ENCODE results near the gene TRIM62. TPM values are rescaled to one million over a fixed set of nuclear protein-coding genes. Genes with fewer than 3 reads are reported as not detected.

TRIM62 gene
- total and polyA plus RNA-seq, 2 experiments from 2014 or later = 2.5 to 4.2 TPM

- no peak overlapping the region for H3K4me2 ChIP-seq
- H3K27me3 ChIP-seq = no peaks in the 10 kb centered on the region
- no peaks in the 10 kb centered on the region for H3K79me2 ChIP-seq
- H3K4me1 ChIP-seq (ENCODE audit: insufficient read depth) = no peaks in the 10 kb centered on the region
- no peaks in the 10 kb centered on the region for H3K9me2 ChIP-seq (replicated peaks; ENCODE audit: insufficient read depth)
- no peak overlapping the region for H3K27ac ChIP-seq
- H2AFZ ChIP-seq = no peak overlapping the region
- WGBS (ENCODE audit: low lambda C conversion rate, missing lambda C conversion rate) = 92% methylated on average over 4 of the region's 4 CpGs
- H4K20me1 ChIP-seq (ENCODE audit: insufficient read depth, poor library complexity, severe bottlenecking) = no peaks in the 10 kb centered on the region
- H3K36me3 ChIP-seq (replicated peaks; ENCODE audit: insufficient read depth, low read depth) = no peaks in the 10 kb centered on the region
- no peak for TF ChIP-seq EZH2 (IDR thresholded peaks at IDR 0.05; ENCODE audit: borderline replicate concordance)
- TF ChIP-seq EZH2phosphoT487 (IDR thresholded peaks at IDR 0.05; ENCODE audit: low read depth, severe bottlenecking, unreplicated experiment) = no peak
- no peak for TF ChIP-seq CTCF (IDR thresholded peaks at IDR 0.05; ENCODE audit: poor library complexity)
- DNase-seq (ENCODE audit: low spot score) = no peak
- no peaks in the 10 kb centered on the region for H3K9me3 ChIP-seq (ENCODE audit: low read depth)
- H3K4me3 ChIP-seq = no peak overlapping the region
Observed at GRCh38 chr1:33097762-33098161, 84.1 kb downstream of the TRIM62 start.

GRCh38 chr1:33097137-33097611 lies 84.7 kb downstream of the TRIM62 start:
- H4K20me1 ChIP-seq (ENCODE audit: insufficient read depth, poor library complexity, severe bottlenecking) = no peaks in the 10 kb centered on the region
- no peak overlapping the region for H2AFZ ChIP-seq
- H3K27ac ChIP-seq = no peak overlapping the region
- no peaks in the 10 kb centered on the region for H3K79me2 ChIP-seq
- H3K4me2 ChIP-seq = no peak overlapping the region
- H3K27me3 ChIP-seq = no peaks in the 10 kb centered on the region
- TF ChIP-seq CTCF (IDR thresholded peaks at IDR 0.05; ENCODE audit: poor library complexity) (no peak), EZH2 (IDR thresholded peaks at IDR 0.05; ENCODE audit: borderline replicate concordance) (no peak), EZH2phosphoT487 (IDR thresholded peaks at IDR 0.05; ENCODE audit: low read depth, severe bottlenecking, unreplicated experiment) (no peak)
- H3K9me3 ChIP-seq (ENCODE audit: low read depth) = no peaks in the 10 kb centered on the region
- DNase-seq (ENCODE audit: low spot score) = no peak
- WGBS (ENCODE audit: low lambda C conversion rate, missing lambda C conversion rate) = 96% methylated on average over 3 of the region's 3 CpGs
- H3K4me3 ChIP-seq = no peak overlapping the region
- no peaks in the 10 kb centered on the region for H3K9me2 ChIP-seq (replicated peaks; ENCODE audit: insufficient read depth)
- no peaks in the 10 kb centered on the region for H3K36me3 ChIP-seq (replicated peaks; ENCODE audit: insufficient read depth, low read depth)
- H3K4me1 ChIP-seq (ENCODE audit: insufficient read depth) = no peaks in the 10 kb centered on the region

DNA sequence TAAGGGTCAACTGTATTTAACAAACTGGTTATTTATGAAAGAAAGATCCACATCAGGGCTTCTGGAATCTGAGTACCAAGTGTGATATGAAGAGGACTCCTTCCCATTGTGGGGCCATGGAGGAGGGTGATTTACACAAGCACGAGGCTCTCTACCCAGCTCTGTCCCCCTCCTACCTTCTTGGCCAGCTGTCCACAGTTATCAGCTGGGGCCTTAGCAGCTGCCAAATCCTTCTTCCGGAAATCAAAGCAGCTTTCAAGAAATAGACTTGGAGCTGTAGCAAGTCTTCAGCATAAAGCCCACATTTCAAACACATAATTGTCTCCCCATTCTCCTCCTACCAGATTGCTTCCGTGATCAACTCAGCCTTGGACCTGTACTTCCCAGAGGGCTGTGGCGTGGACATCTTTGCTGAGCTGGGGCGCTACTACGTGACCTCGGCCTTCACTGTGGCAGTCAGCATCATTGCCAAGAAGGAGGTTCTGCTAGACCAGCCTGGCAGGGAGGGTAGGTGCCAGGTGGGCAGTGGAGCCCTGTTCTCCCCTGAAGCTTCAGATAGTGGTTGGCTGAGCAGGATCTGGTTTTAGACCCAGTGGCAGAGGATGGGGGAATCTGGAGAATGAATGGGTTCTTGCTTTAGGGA lies 85.4 kb downstream of the TRIM62 start:
- no peak for DNase-seq (ENCODE audit: low spot score)
- Histone ChIP-seq H3K4me1 (ENCODE audit: insufficient read depth) (no peaks in the 10 kb centered on the region), H3K36me3 (replicated peaks; ENCODE audit: insufficient read depth, low read depth) (no peaks in the 10 kb centered on the region), H2AFZ (no peak overlapping the region), H3K4me2 (no peak overlapping the region), H3K9me3 (ENCODE audit: low read depth) (no peaks in the 10 kb centered on the region), H3K27ac (no peak overlapping the region), H3K79me2 (no peaks in the 10 kb centered on the region), H3K4me3 (no peak overlapping the region), H4K20me1 (ENCODE audit: insufficient read depth, poor library complexity, severe bottlenecking) (no peaks in the 10 kb centered on the region), H3K9me2 (replicated peaks; ENCODE audit: insufficient read depth) (no peaks in the 10 kb centered on the region), H3K27me3 (no peaks in the 10 kb centered on the region)
- TF ChIP-seq EZH2 (IDR thresholded peaks at IDR 0.05; ENCODE audit: borderline replicate concordance) (no peak), CTCF (IDR thresholded peaks at IDR 0.05; ENCODE audit: poor library complexity) (no peak), EZH2phosphoT487 (IDR thresholded peaks at IDR 0.05; ENCODE audit: low read depth, severe bottlenecking, unreplicated experiment) (no peak)
- WGBS (ENCODE audit: low lambda C conversion rate, missing lambda C conversion rate) = 88% methylated on average over 7 of the region's 7 CpGs

Other genes starting within 250 kb of the TRIM62 start
- 16.1 and 21.3 TPM in 2 replicates for gene RNF19B, start 217.2 kb downstream of the TRIM62 start, total RNA-seq
- gene RNF19B, start 217.2 kb downstream of the TRIM62 start, polyA plus RNA-seq = 11.5 and 15.5 TPM in 2 replicates
- gene AK2, start 145.2 kb downstream of the TRIM62 start, total RNA-seq = 120 and 133 TPM in 2 replicates
- gene AK2, start 145.2 kb downstream of the TRIM62 start, polyA plus RNA-seq = 147 TPM in 2 replicates
- gene AZIN2, start 100.9 kb downstream of the TRIM62 start, total RNA-seq = 1.8 and 9.2 TPM in 2 replicates
- gene AZIN2, start 100.9 kb downstream of the TRIM62 start, polyA plus RNA-seq = 2.8 and 7.7 TPM in 2 replicates
- 22.5 and 29.1 TPM in 2 replicates for gene ZNF362, start 74.4 kb upstream of the TRIM62 start, total RNA-seq
- gene ZNF362, start 74.4 kb upstream of the TRIM62 start, polyA plus RNA-seq = 54.3 and 55.0 TPM in 2 replicates
- not detected in 2 replicates for gene A3GALT2, start 139.1 kb upstream of the TRIM62 start, total RNA-seq
- gene A3GALT2, start 139.1 kb upstream of the TRIM62 start, polyA plus RNA-seq = not detected in 2 replicates
- 56.3 and 77.5 TPM in 2 replicates for gene PHC2, start 249.1 kb upstream of the TRIM62 start, total RNA-seq
- 101 and 121 TPM in 2 replicates for gene PHC2, start 249.1 kb upstream of the TRIM62 start, polyA plus RNA-seq

Data from hepatocyte (in vitro differentiated cells).